H1 (cell line): ENCODE results near the gene ZNF300. TPM values are rescaled to one million over a fixed set of nuclear protein-coding genes. Genes with fewer than 3 reads are reported as not detected.

ENCODE experiments used
- CTCF ChIA-PET: fragments of 300-600 bp; sonication (Branson Sonifier 250); formaldehyde crosslinking; loops from one replicate; lab custom pipeline; 2021; ENCODE audit not compliant: partially characterized antibody; lab: Charles Lee
- POLR2A ChIA-PET: fragments of 300-600 bp; sonication (Branson Sonifier 250); formaldehyde crosslinking; loops from one replicate; lab custom pipeline; 2021; ENCODE audit warnings: inconsistent platforms; ENCODE audit not compliant: partially characterized antibody; lab: Charles Lee
- DNase-seq, 2 experiments: peaks; one replicate each; pipeline versions ENCODE4 v3.0.0 to v3.0.0-alpha.2; 2010 to 2022; ENCODE audit warnings: low spot score in 2 of 2, low read depth in 1 of 2, mixed read lengths in 1 of 2
- FAIRE-seq: peaks from 2 replicates; lab custom pipeline; 2011; peaks lifted over from hg19 to GRCh38; lab: Jason Lieb, UNC
- H2AFZ ChIP-seq: 2 replicates; pipeline ENCODE4 v1.8.1; 2012; ENCODE audit warnings: low read length, inconsistent platforms
- H2AK5ac ChIP-seq: 2 replicates; pipeline ENCODE4 v1.6.1; 2013; ENCODE audit warnings: low read depth, low read length
- H2BK120ac ChIP-seq: replicated peaks from 2 replicates; pipeline ENCODE3; 2013; ENCODE audit warnings: low read depth, low read length, inconsistent platforms
- H2BK12ac ChIP-seq: 2 replicates; pipeline ENCODE4 v1.6.1; 2013; ENCODE audit warnings: low read depth, low read length
- H2BK15ac ChIP-seq: 2 replicates; pipeline ENCODE4 v1.6.1; 2013; ENCODE audit warnings: low read length
- H2BK20ac ChIP-seq: 2 replicates; pipeline ENCODE4 v1.6.1; 2013; ENCODE audit warnings: low read length
- H2BK5ac ChIP-seq: 2 replicates; pipeline ENCODE4 v1.6.1; 2013; ENCODE audit warnings: low read depth, low read length
- H3K14ac ChIP-seq: 2 replicates; pipeline ENCODE4 v1.6.1; 2013; ENCODE audit warnings: inconsistent platforms; ENCODE audit not compliant: insufficient read length
- H3K18ac ChIP-seq: 2 replicates; pipeline ENCODE4 v1.6.1; 2013; ENCODE audit warnings: low read length; ENCODE audit errors: extremely low read depth
- H3K23ac ChIP-seq: 2 replicates; pipeline ENCODE4 v1.6.1; 2013; ENCODE audit warnings: inconsistent platforms; ENCODE audit not compliant: insufficient read length
- H3K23me2 ChIP-seq: 2 replicates; pipeline ENCODE4 v1.6.1; 2013; ENCODE audit warnings: low read depth, low read length
- H3K27ac ChIP-seq: 2 replicates; pipeline ENCODE4 v1.6.1; 2011; ENCODE audit warnings: low read depth, low read length, inconsistent platforms
- H3K27me3 ChIP-seq, 4 experiments: replicated peaks in 1 of 4; 1 replicate in 1 of 4; 2 replicates in 3 of 4; pipeline versions ENCODE4 v1.6.1 to v1.8.1; 2011 to 2013; ENCODE audit warnings: low read length in 3 of 4, mild to moderate bottlenecking in 3 of 4, inconsistent platforms in 2 of 4, mixed read lengths in 2 of 4, moderate library complexity in 1 of 4; ENCODE audit not compliant: control insufficient read depth in 3 of 4, insufficient read depth in 3 of 4; ENCODE audit errors: extremely low read depth in 1 of 4
- H3K36me3 ChIP-seq, 4 experiments: 2 replicates each; pipeline versions ENCODE4 v1.6.1 to v1.8.1; 2011 to 2013; ENCODE audit warnings: mild to moderate bottlenecking in 4 of 4, low read length in 3 of 4, moderate library complexity in 2 of 4, control low read depth in 1 of 4, inconsistent platforms in 1 of 4; ENCODE audit not compliant: insufficient read depth in 4 of 4, control insufficient read depth in 2 of 4
- H3K4ac ChIP-seq: replicated peaks from 2 replicates; pipeline ENCODE3; 2013; ENCODE audit warnings: low read length, low read depth, mixed read lengths, inconsistent platforms; ENCODE audit not compliant: insufficient read length
- H3K4me1 ChIP-seq, 4 experiments: replicated peaks in 1 of 4; 1 replicate in 1 of 4; 2 replicates in 3 of 4; pipeline versions ENCODE4 v1.6.1 to v1.8.1; 2011 to 2013; ENCODE audit warnings: low read length in 3 of 4, inconsistent platforms in 2 of 4, mixed read lengths in 1 of 4; ENCODE audit not compliant: insufficient read depth in 4 of 4, control insufficient read depth in 3 of 4
- H3K4me2 ChIP-seq, 2 experiments: 2 replicates each; pipeline versions ENCODE4 v1.6.1 to v1.8.1; 2011 to 2013; ENCODE audit warnings: low read depth in 2 of 2, low read length in 2 of 2, control low read depth in 1 of 2, inconsistent platforms in 1 of 2, mild to moderate bottlenecking in 1 of 2; ENCODE audit not compliant: insufficient read depth in 1 of 2
- H3K4me3 ChIP-seq, 4 experiments: fragments of 200-600, 300-600 bp in 1 of 4; sonication (generic), shearing (Covaris generic), sonication (Bioruptor Twin) in 1 of 4; 2 replicates each; pipeline versions ENCODE4 v1.5.1 to v1.8.1; 2011 to 2016; ENCODE audit warnings: low read length in 4 of 4, low read depth in 3 of 4, control low read depth in 2 of 4, inconsistent platforms in 2 of 4, mild to moderate bottlenecking in 2 of 4, mixed read lengths in 1 of 4, moderate library complexity in 1 of 4; ENCODE audit not compliant: insufficient read depth in 2 of 4; ENCODE audit errors: extremely low read depth in 1 of 4
- H3K56ac ChIP-seq: replicated peaks from 2 replicates; pipeline ENCODE3; 2013; ENCODE audit warnings: low read depth, mild to moderate bottlenecking, mixed read lengths, low read length, inconsistent platforms; ENCODE audit not compliant: insufficient read length
- H3K79me1 ChIP-seq: 2 replicates; pipeline ENCODE4 v1.6.1; 2013; ENCODE audit warnings: low read depth, low read length, control low read depth
- H3K79me2 ChIP-seq, 2 experiments: 2 replicates each; pipeline versions ENCODE4 v1.6.1 to v1.8.1; 2012 to 2013; ENCODE audit warnings: low read length in 2 of 2, mild to moderate bottlenecking in 2 of 2, inconsistent platforms in 1 of 2; ENCODE audit not compliant: insufficient read depth in 2 of 2, control insufficient read depth in 1 of 2
- H3K9ac ChIP-seq, 4 experiments: replicated peaks in 1 of 4; 1 replicate in 1 of 4; 2 replicates in 3 of 4; pipeline versions ENCODE4 v1.6.1 to v1.8.1; 2011 to 2013; ENCODE audit warnings: low read depth in 3 of 4, low read length in 3 of 4, control low read depth in 2 of 4, mild to moderate bottlenecking in 2 of 4, moderate library complexity in 2 of 4, inconsistent platforms in 1 of 4; ENCODE audit errors: extremely low read depth in 1 of 4
- H3K9me3 ChIP-seq, 2 experiments: 2 replicates each; pipeline versions ENCODE4 v1.6.1 to v1.8.1; 2012 to 2013; ENCODE audit warnings: mild to moderate bottlenecking in 2 of 2, moderate library complexity in 2 of 2, control low read depth in 1 of 2, inconsistent platforms in 1 of 2, low read depth in 1 of 2, low read length in 1 of 2, mixed read lengths in 1 of 2; ENCODE audit not compliant: insufficient read depth in 2 of 2
- H4K20me1 ChIP-seq, 2 experiments: replicated peaks in 1 of 2; 2 replicates each; pipeline versions ENCODE3 to v1.8.1; 2011 to 2013; ENCODE audit warnings: inconsistent platforms in 2 of 2, low read length in 2 of 2, mild to moderate bottlenecking in 1 of 2; ENCODE audit not compliant: insufficient read depth in 2 of 2, control insufficient read depth in 1 of 2
- H4K5ac ChIP-seq: 2 replicates; pipeline ENCODE4 v1.6.1; 2013; ENCODE audit warnings: low read length, low read depth, mixed read lengths, inconsistent platforms; ENCODE audit not compliant: insufficient read length
- H4K8ac ChIP-seq: 2 replicates; pipeline ENCODE4 v1.8.0; 2013; ENCODE audit warnings: mild to moderate bottlenecking, moderate library complexity, low read length, inconsistent platforms; ENCODE audit not compliant: insufficient read depth; ENCODE audit errors: extremely low read depth
- H4K91ac ChIP-seq: replicated peaks from 2 replicates; pipeline ENCODE3; 2013; ENCODE audit warnings: low read length, mixed read lengths, inconsistent platforms; ENCODE audit not compliant: insufficient read length
- CBX8 ChIP-seq: fragments of 300-800, 300-1000 bp; sonication (generic); IDR thresholded peaks from 2 replicates; pipeline ENCODE4 v1.7.1; 2016; ENCODE audit warnings: low read depth, low read length, borderline replicate concordance
- CREB1 ChIP-seq: IDR thresholded peaks from 2 replicates; pipeline ENCODE4 v1.6.1; 2012; ENCODE audit warnings: inconsistent platforms
- CTCF ChIP-seq, 3 experiments: IDR thresholded peaks; 1 replicate in 2 of 3; 2 replicates in 1 of 3; pipeline versions ENCODE4 v1.5.1 to v1.6.1; 2011; ENCODE audit warnings: low read length in 3 of 3, mild to moderate bottlenecking in 3 of 3, inconsistent platforms in 2 of 3, low read depth in 1 of 3, moderate library complexity in 1 of 3; ENCODE audit not compliant: insufficient read depth in 1 of 3; ENCODE audit errors: control extremely low read depth in 1 of 3
- E2F6 ChIP-seq: IDR thresholded peaks from 2 replicates; pipeline ENCODE4 v1.6.1; 2012; ENCODE audit warnings: inconsistent platforms
- EGR1 ChIP-seq: IDR thresholded peaks from 2 replicates; pipeline ENCODE4 v1.6.1; 2011; ENCODE audit warnings: low read depth, low read length, borderline replicate concordance
- GABPA ChIP-seq: IDR thresholded peaks from 2 replicates; pipeline ENCODE4 v1.6.1; 2011; ENCODE audit warnings: mild to moderate bottlenecking, low read length, moderate library complexity, borderline replicate concordance; ENCODE audit not compliant: insufficient read depth
- JUND ChIP-seq: IDR thresholded peaks from 2 replicates; pipeline ENCODE4 v1.6.1; 2011; ENCODE audit warnings: mild to moderate bottlenecking, improper control_type of control experiment, low read length
- KDM5A ChIP-seq: fragments of 200-600 bp; IDR thresholded peaks from 2 replicates; pipeline ENCODE4 v1.7.1; 2012; ENCODE audit warnings: mild to moderate bottlenecking, low read length, inconsistent platforms, mixed read lengths
- POLR2AphosphoS5 ChIP-seq: IDR thresholded peaks from 2 replicates; pipeline ENCODE4 v1.6.1; 2011; ENCODE audit warnings: low read depth, low read length
- RBBP5 ChIP-seq: IDR thresholded peaks from 2 replicates; pipeline ENCODE4 v1.7.1; 2012; ENCODE audit warnings: low read depth, mild to moderate bottlenecking, inconsistent platforms, low read length, moderate library complexity, borderline replicate concordance
- SIX5 ChIP-seq: IDR thresholded peaks from 2 replicates; pipeline ENCODE4 v1.6.1; 2011; ENCODE audit warnings: mild to moderate bottlenecking, low read depth, low read length
- TEAD4 ChIP-seq: IDR thresholded peaks from 2 replicates; pipeline ENCODE4 v1.6.1; 2012; ENCODE audit warnings: low read depth, low read length, inconsistent platforms, mixed read lengths
- WGBS, 2 experiments: shearing (Covaris generic) in 1 of 2; methylation state at CpG; one replicate each; pipeline versions ENCODE4 v1.1.6 to v1.1.7; 2013 to 2015; ENCODE audit warnings: low lambda C conversion rate in 2 of 2, mixed read lengths in 2 of 2, inconsistent platforms in 1 of 2, low coverage in 1 of 2, missing lambda C conversion rate in 1 of 2; ENCODE audit not compliant: insufficient replicate concordance in 2 of 2, insufficient coverage in 1 of 2, insufficient read length in 1 of 2; ENCODE audit errors: extremely low coverage in 1 of 2, missing lambda C conversion rate in 1 of 2; 5-methylcytosine and 5-hydroxymethylcytosine counted together
- polyA plus RNA-seq, 7 experiments: library from polyadenylated mRNA; depleted of rRNA in 3 of 7; stranded (reverse) in 5 of 7; unstranded in 2 of 7; fragments of >200 nt in 5 of 7; fragments of 200-250 nt in 2 of 7; gene quantifications; 1 replicate in 5 of 7; 2 replicates in 1 of 7; 4 replicates in 1 of 7; pipeline versions ENCODE4 v1.2.1 to v1.2.3, GENCODE V29; 2011 to 2013; ENCODE audit warnings: missing spikeins in 2 of 7, mixed read lengths in 2 of 7
- total RNA-seq: library from RNA; stranded (reverse); fragmentation: NEBNext Ultra II Directional; extraction: Animal tissue kit (Norgen Biotek cat#: 25700); gene quantifications from 2 replicates; pipeline ENCODE4 v1.2.1, GENCODE V29; 2021

The ZNF300 gene
- total and polyA plus RNA-seq, 2 of the 8 experiments (the other 6 are each of a cell fraction or from before 2014, with no cell fraction given): 6.7 to 15.8 TPM

DNA sequence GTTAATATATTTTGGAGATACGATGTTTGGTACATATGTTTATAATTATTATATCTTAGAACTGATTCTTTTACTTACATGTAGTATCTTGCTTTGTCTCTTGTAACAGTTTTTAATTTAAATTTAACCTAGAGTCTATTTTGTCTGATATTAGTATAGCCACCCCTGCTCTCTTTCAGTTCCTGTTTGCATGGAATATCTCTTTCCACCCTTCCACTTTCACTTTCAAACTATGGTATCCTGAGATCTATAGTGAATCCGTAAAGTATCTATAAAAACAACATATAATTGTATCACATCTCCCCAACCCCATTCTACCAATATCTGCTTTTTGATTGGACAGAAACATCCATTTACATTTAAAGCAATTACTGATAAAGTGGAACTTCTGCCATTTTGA lies 51.2 kb downstream of the ZNF300 start:
- 83% methylated on average over 2 of the region's 2 CpGs; no CpG with 5 or more reads in 1 of the 2 experiments for WGBS, 2 experiments
- H3K27ac ChIP-seq: no peak overlapping the region
- TF ChIP-seq SIX5 (no peak), TEAD4 (no peak), E2F6 (no peak), CBX8 (no peak), GABPA (no peak), JUND (no peak), EGR1 (no peak), KDM5A (no peak), CTCF (IDR thresholded peaks at IDR 0.05; ENCODE audit: control extremely low read depth in 1 of 3, insufficient read depth in 1 of 3, low read depth in 1 of 3, low read length in 3 of 3) (no peak), RBBP5 (no peak), POLR2AphosphoS5 (no peak), CREB1 (no peak)

More for the DNA sequence above, 51.2 kb downstream of the ZNF300 start:
- H4K91ac ChIP-seq: no peak overlapping the region
- no peak for DNase-seq
- H3K14ac ChIP-seq: no peak overlapping the region
- no peak overlapping the region for H2BK20ac ChIP-seq
- POLR2A ChIA-PET: no interaction called here
- H2AK5ac ChIP-seq: no peak overlapping the region
- no peak overlapping the region for H2BK120ac ChIP-seq
- CTCF ChIA-PET: no interaction called here
- no peak overlapping the region for H2BK5ac ChIP-seq
- H2AFZ ChIP-seq: no peak overlapping the region
- no peak overlapping the region for H2BK15ac ChIP-seq
- H3K9me3 ChIP-seq: no peaks in the 10 kb centered on the region; a peak in 1 of 4 replicates
- H4K8ac ChIP-seq: no peak overlapping the region
- H3K9ac ChIP-seq: no peak overlapping the region
- H3K4me3 ChIP-seq: no peak overlapping the region
- no peak overlapping the region for H2BK12ac ChIP-seq
- H3K4me2 ChIP-seq: no peak overlapping the region
- no peaks in the 10 kb centered on the region for H3K4me1 ChIP-seq
- no peaks in the 10 kb centered on the region for H3K23me2 ChIP-seq
- H3K4ac ChIP-seq: no peak overlapping the region
- H3K79me2 ChIP-seq: no peaks in the 10 kb centered on the region
- no peak overlapping the region for H4K5ac ChIP-seq
- H3K56ac ChIP-seq: no peak overlapping the region
- H4K20me1 ChIP-seq: no peaks in the 10 kb centered on the region
- H3K23ac ChIP-seq: no peak overlapping the region
- H3K27me3 ChIP-seq: no peaks in the 10 kb centered on the region
- H3K18ac ChIP-seq: no peak overlapping the region
- no peak for FAIRE-seq
- H3K79me1 ChIP-seq: no peaks in the 10 kb centered on the region
- H3K36me3 ChIP-seq: no peaks in the 10 kb centered on the region
